ENCODE data around the gene DCLK1.
"Not testable (repeated sequence)": the region's sequence is repeated elsewhere in the genome, so short reads cannot be mapped to it uniquely, and the experiment has no call there.

DCLK1 gene

DNA sequence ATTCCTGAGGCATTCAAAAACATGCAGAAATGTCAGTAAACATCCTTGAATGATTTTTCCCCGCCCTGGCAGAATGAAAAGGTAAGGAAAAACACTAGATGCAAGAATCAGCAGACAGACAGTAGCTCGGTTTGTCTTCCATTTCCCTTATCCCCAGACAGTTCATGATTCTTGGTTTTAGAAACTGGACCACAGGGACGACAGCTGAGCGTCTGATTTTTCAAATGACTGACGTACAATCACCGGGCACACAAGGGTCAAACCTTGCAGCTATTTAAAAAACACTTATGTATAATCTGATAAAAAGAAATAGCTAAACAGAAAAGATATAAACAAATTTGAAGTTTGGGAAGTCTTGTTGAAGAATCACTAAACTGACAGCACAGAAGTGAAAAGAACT lies 47.1 kb downstream of the DCLK1 start:
- DNase-seq (ENCODE audit: low read depth), result no peak

- DNase-seq (ENCODE audit: low read depth), result no peak
Observed at GRCh38 chr13:36082806-36083205, 48.4 kb downstream of the DCLK1 start.

GRCh38 chr13:36082396-36082795 lies 48.8 kb downstream of the DCLK1 start:
- DNase-seq (ENCODE audit: low read depth), result no peak

DNA sequence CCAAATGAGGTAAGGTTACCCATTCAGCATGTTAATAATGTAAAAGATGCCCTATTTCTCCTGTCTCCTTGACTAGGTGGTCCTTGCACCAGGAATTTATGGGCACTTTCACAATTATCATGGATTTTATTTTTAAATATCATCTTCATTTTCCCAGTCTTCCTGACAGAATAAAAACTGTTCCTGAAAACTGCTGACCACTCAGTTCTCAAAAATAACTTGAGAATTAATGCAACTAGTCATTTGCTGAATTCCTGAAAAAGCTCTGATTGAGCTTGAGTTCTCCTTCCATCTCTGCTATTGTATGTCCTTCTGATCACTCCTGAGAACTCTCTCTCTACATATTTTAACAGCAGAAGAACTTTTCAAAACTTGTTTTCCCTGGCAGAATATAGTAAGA lies 55.0 kb downstream of the DCLK1 start:
- no peak for DNase-seq (ENCODE audit: low read depth)

DNA sequence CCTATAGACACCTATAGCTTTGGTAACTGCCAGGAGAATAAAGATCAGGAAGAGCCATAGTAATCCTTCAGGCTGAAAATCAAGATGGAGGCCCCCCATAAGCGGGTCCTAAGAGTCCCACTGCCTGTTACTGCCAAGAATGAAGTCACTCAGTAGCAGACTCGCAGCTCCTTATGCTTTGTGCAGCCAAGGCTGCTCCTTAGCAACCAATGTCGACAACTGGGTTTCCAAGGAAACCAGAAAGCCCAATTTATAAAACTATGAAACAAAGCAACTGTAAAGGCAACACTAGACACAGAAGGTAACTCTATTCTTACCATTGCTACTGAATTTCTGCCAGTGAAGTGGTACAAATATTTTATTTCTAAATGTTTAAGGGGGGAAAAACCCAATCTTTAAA lies 56.5 kb downstream of the DCLK1 start:
- DNase-seq (ENCODE audit: low read depth), result no peak

DNA sequence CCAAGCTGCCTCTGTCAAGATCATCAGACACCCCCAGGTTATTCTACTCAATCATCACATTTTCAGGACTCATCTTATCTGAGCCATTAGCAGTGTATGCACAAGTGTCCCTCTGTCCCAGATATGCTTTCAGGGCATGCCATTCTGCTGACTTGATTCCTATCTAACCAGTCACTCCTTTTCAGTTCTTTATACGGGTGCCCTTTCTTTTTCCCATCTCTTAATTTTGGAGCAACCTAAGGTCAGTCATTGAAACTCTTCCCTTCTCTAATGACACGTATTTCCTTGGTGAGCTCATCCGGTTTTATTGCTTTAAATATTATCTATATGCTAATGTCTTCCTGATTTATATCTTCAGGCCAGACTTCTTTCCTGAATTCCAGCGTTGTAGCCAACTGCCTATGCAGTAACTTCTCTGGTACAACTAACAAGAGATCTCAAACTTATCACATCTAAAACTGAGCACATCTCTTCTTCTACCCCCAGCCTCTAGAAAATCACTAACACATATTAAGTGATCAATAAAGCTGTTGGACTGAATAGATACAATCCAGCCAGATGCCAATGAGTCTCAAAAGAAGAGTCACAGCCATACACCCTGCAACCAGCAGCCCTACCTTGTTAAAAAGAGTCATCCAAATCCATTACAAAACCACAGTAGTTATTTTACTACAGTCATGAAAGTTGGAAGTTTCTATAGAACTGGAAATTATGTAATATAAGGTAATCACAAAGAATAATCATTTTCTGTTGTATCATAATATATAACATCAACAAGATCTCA lies 58.8 kb downstream of the DCLK1 start:
- DNase-seq (ENCODE audit: low read depth), result no peak

- DNase-seq (ENCODE audit: low read depth), result not testable (repeated sequence)
Observed at GRCh38 chr13:36070504-36071192, 60.5 kb downstream of the DCLK1 start.

DNA sequence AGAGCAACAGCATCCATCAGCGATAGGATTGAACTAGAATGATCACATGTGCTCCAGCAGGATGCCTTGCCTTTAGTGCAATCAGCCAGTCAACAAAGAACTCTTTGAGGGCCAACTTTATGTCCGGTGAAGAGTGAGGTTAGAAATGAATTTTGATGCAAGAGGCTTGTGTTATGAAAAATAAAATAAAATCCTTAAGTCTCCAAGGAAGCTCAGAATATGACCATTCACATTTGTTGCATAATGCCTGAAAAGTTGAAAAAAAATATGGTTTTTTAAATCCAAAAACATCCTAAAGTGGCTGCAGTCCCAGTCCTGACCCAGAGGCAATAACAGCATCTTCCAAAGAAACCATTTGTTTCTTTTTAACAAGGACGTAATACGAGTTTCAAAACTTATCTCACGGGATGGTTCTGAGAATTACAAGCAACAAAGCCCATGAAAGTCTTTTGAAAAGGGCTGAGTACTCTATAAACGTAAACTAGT lies 61.3 kb downstream of the DCLK1 start:
- no peak for DNase-seq (ENCODE audit: low read depth)

GRCh38 chr13:36068991-36069390 lies 62.2 kb downstream of the DCLK1 start:
- no peak for DNase-seq (ENCODE audit: low read depth)

DNA sequence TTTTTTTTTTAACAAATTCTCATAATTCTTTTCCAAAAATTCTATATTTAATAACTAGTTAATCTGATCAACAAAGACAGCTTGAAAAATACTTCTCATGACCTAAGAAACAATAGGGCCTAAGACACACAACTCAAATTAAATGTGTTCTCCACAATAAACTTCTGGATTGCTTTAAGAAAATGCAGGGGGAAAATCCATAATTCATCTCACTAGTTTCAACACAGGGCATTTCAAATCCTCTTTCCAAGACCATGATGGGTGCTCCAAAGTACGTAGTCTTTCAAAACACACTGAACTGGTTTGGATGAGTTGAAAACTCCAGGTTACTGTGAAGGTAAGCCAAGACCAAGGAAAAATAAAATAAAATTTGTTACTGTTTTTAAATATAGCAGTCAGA lies 62.6 kb downstream of the DCLK1 start:
- DNase-seq (ENCODE audit: low read depth), result no peak

DNA sequence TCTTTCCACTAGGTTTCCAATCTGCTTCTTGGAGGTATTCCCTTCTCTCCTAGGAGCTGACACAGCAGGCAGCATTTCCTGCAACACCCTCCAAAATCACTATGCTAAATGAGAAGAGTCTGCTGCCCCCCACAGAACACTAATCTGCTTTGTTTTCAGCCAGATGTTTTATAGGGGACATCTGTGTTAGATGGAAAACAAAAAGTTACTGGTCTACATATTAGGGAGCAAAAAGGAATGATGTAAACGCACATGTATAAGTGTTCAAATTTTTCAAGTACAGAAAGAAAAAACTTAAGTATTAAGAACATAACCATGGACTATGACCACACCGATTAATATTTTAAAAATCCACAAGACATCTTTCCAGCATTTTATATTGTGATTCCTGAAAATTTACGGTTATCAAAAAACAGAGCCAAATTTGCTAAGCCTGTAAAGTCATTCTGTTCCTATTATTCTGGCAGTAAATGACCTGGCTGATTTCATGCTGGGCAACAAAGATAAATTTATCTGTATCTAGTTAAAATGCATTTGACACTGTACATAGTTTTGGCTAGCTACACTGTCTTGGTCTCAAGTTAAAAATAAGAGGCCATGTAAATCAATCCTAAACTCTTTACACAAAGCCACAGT lies 63.3 kb downstream of the DCLK1 start:
- no peak for DNase-seq (ENCODE audit: low read depth)

GRCh38 chr13:36062249-36062648 lies 68.9 kb downstream of the DCLK1 start:
- no peak for DNase-seq (ENCODE audit: low read depth)

GRCh38 chr13:36061621-36062020 lies 69.6 kb downstream of the DCLK1 start:
- no peak for DNase-seq (ENCODE audit: low read depth)

GRCh38 chr13:36061054-36061453 lies 70.1 kb downstream of the DCLK1 start:
- no peak for DNase-seq (ENCODE audit: low read depth)

DNA sequence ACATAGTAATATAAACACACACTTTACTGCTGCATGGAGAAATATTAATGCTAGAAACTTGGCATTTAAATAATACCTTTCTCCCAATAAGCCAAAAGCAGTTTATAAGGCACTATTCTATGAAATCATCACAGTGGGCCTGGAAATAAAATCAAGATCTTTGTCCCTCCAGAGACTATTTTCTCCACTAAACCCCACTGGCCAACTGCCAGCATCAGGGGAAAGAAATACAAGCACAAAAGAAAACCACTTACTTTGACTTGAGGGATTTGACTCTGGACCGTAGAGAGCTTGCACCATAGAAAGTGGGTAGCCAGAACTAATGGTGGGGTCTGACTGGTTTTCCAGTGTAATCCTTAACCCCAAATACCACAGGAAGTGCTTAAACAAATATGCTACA lies 71.9 kb downstream of the DCLK1 start:
- DNase-seq (ENCODE audit: low read depth), result no peak

DNA sequence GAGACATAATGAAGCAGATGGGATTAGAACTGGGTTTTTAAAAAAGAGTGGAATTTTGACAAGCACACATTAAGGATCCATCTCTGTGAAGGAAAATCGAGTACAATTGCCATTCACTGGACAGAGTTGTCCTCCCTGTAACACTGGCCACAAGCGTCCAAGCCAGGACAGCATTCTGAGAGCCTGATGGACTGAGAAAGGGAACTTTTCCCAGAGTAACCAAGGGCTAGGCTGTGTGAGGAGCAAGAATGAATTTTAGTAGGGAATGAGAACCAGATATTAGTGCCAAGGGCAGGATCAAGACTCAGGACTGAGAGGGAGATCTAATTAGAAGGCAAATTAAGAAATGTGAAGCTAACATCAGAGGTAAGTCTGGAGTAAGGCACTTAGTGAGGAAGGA lies 73.1 kb downstream of the DCLK1 start:
- DNase-seq (ENCODE audit: low read depth), result no peak

DNA sequence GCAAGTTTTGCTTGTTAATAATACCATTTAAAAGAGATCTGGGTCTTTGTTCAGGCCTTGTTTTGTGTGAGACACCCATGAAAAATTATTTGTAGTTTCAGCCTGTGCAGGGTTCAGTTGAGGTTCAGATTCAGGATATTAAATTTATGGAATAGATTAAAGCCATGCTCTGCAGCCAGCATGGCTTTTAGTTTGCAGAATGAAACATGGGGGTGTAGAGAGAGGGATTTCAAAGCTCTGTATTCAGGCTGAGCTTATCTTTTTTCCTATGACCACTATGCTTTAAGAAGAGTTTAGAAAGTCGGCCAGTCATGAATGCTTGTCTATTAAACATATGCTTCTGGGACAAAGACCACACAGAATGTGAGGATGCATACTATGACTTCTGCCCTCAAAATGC lies 73.6 kb downstream of the DCLK1 start:
- DNase-seq (ENCODE audit: low read depth), result no peak

DNA sequence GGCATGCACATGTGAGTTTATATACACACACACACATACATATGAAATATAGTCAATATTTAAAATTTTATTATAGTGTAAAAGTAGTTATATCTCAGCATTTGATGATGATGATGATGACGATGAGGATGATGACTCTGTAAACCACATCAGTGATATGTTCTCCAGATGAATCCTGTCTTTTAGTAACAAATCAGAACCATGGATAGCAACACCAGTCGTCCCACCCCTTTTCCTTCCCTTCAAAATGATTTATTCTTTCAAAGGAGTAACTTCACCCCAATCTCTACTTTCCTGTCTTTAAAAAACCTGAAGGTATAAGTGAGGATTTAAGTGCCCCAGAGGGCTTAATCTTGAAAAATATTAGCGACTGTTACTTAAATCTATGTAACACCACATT lies 74.1 kb downstream of the DCLK1 start:
- DNase-seq (ENCODE audit: low read depth), result no peak

DNA sequence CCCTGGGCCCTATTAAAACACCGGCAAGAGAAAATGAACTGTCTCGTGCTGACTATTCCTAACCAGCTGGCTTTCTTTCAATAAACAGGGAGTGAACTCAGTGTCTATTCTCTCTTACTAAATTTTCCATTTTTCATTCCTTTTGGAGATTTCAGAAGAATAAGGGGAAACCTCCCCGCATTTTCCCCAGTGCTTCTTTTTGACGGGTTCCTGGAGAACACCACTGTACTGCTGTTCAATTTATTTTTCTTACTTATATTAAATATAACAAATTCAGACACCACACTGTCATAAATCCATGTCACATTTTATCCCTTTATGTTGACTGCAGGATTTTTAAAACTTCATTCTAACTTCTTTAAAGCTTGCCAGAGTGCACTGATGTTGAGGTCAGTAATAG lies 75.8 kb downstream of the DCLK1 start:
- DNase-seq (ENCODE audit: low read depth), result no peak

DNA sequence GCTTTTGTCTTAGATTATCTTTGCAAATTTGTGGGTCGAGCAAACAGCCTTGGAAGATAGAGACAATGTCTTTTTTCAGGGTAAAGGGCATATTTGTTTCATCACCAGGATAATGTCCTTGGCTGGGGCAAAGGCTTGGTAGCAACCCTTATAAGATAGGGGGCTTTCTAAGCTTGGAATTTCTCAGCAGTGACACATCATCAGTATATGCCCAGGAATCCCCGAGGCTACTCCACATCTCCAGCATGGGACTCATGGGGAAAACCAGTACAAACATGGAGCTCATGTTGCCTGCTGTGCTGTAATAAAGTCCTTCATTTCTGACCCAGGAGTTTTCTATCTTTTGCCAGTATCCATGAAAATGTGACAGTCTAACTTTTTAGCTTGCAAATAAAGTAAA lies 77.1 kb downstream of the DCLK1 start:
- no peak for DNase-seq (ENCODE audit: low read depth)

DNA sequence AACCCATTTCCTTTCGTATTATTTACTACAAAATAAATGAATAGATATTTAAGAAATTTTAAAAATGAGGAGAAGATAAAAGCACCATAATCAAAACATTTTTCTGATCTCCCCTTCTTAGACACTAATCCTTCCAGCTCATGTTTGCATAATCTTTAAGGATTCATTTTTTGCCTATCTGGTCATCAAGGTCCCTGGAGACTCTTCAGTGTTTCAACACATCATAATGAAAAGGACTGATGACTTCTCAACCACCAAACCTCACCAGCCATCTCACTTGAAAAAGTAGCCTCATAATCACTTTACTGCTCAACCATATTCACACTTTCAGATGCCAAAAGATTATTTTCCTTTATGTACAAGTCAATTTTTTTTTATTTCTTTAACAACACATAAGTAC lies 80.1 kb downstream of the DCLK1 start:
- DNase-seq (ENCODE audit: low read depth), result no peak

DNA sequence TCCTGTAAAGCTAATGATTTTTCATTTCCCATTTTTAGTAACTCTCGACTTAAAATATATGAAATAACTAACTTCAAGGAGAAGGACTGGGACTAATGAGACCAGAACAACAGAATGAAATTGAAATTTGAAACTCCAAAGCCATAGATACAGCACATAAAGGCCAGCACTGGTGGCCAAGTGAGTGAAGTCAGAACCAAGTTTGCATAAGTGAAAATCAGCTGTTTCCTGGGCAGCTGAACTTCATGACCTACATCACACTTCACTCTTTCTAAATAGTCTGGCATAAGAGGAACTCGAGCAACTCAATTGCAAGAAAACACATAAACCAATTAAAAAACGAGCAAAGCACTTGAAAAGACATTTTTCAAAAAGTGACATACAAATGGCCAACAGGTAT lies 84.5 kb downstream of the DCLK1 start:
- DNase-seq (ENCODE audit: low read depth), result no peak

All from stimulated activated CD8-positive, alpha-beta memory T cell treated with anti-CD3 and anti-CD28 coated beads, Interleukin-15, amount 100 ng/mL, for 24 hours (primary cell).